NCI-H128 (cell line): Measurements from ENCODE around the gene COMTD1.
"Not testable (repeated sequence)": the region's sequence is repeated elsewhere in the genome, so short reads cannot be mapped to it uniquely, and the experiment has no call there.

ENCODE experiments used
- DNase-seq: peaks from one replicate; lab custom pipeline; 2025; ENCODE audit not compliant: unreplicated experiment; lab: John Stamatoyannopoulos, UW

The COMTD1 gene

GRCh38 chr10:75195035-75195763 lies 40.6 kb downstream of the COMTD1 start:
- no peak for DNase-seq

- DNase-seq, result not testable (repeated sequence)
Measured at GRCh38 chr10:75194625-75195024, 41.1 kb downstream of the COMTD1 start.

GRCh38 chr10:75191821-75192568 lies 43.8 kb downstream of the COMTD1 start:
- no peak for DNase-seq

- no peak for DNase-seq
Measured at GRCh38 chr10:75189266-75190096, 46.3 kb downstream of the COMTD1 start.

GRCh38 chr10:75188522-75188921 lies 47.2 kb downstream of the COMTD1 start:
- DNase-seq, result not testable (repeated sequence)

GRCh38 chr10:75187961-75188426 lies 47.8 kb downstream of the COMTD1 start:
- no peak for DNase-seq

- DNase-seq, result no peak
Measured at GRCh38 chr10:75186310-75186709, 49.4 kb downstream of the COMTD1 start.
